Activated B cell treated with CpG ODN at 0.5 μM for 24 hours (primary cell): ENCODE results near the gene ADAMTS8. TPM values are rescaled to one million over a fixed set of nuclear protein-coding genes. Genes with fewer than 3 reads are reported as not detected.

Experiments
- ATAC-seq: fragments of 200-7000 bp; cut with Tn5 transposase; one replicate; pipeline ENCODE4 v1.10.0; 2021; ENCODE audit warnings: low read depth, mild to moderate bottlenecking, moderate library complexity
- CTCF ChIA-PET: fragments of 350-600 bp; sonication (Branson Sonifier 250); formaldehyde crosslinking; loops from one replicate; lab custom pipeline; 2021; ENCODE audit warnings: antibody characterized with exemption; lab: Charles Lee
- POLR2A ChIA-PET: fragments of 350-600 bp; sonication (Branson Sonifier 250); formaldehyde crosslinking; loops from one replicate; lab custom pipeline; 2021; ENCODE audit warnings: antibody characterized with exemption; lab: Charles Lee
- DNase-seq: peaks from one replicate; pipeline ENCODE4 v3.0.0; 2022
- H3K27ac Mint-ChIP-seq: one replicate; pipeline ENCODE4 v1.8.0; 2020; ENCODE audit warnings: mixed read lengths
- H3K27me3 Mint-ChIP-seq: one replicate; pipeline ENCODE4 v1.8.0; 2021; ENCODE audit warnings: mixed read lengths
- H3K36me3 Mint-ChIP-seq: one replicate; pipeline ENCODE4 v1.8.0; 2021; ENCODE audit warnings: low read depth, mixed read lengths
- H3K4me1 Mint-ChIP-seq: one replicate; pipeline ENCODE4 v1.8.0; 2021; ENCODE audit warnings: mixed read lengths
- H3K4me3 Mint-ChIP-seq: one replicate; pipeline ENCODE4 v1.8.0; 2020; ENCODE audit warnings: mild to moderate bottlenecking, mixed read lengths
- H3K9me3 Mint-ChIP-seq: one replicate; pipeline ENCODE4 v1.8.0; 2020; ENCODE audit warnings: mixed read lengths
- CTCF ChIP-seq: fragments of 200-600 bp; IDR thresholded peaks from one replicate; pipeline ENCODE4 v1.8.0; 2022; ENCODE audit warnings: antibody characterized with exemption, mild to moderate bottlenecking
- intact Hi-C: fragments of 100-400 bp; cut with micrococcal nuclease; formaldehyde crosslinking; loops from one replicate; pipeline ENCODE4 v1.15.1; 2024
- total RNA-seq: library from RNA; stranded (reverse); gene quantifications from 2 replicates; pipeline ENCODE4 v1.2.3, GENCODE V29; 2022

ADAMTS8 gene
- total RNA-seq, 1 donor from 2014 or later, result not detected

- POLR2A ChIA-PET, result no interaction called here
- Mint-ChIP-seq H3K9me3 (no peaks in the 10 kb centered on the region), H3K27ac (no peak overlapping the region), H3K4me3 (no peak overlapping the region), H3K36me3 (no peaks in the 10 kb centered on the region), H3K4me1 (no peaks in the 10 kb centered on the region), H3K27me3 (no peaks in the 10 kb centered on the region)
- intact Hi-C loops, result no loop called here
- ATAC-seq (no peak), DNase-seq (no peak)
- no peak for TF ChIP-seq CTCF
- CTCF ChIA-PET, result no interaction called here
Observed at GRCh38 chr11:130476200-130476921, 48.0 kb upstream of the ADAMTS8 start.

- no peaks in the 10 kb centered on the region for H3K4me1 Mint-ChIP-seq
- ChIA-PET CTCF (no interaction called here), POLR2A (no interaction called here)
- no peak overlapping the region for H3K27ac Mint-ChIP-seq
- no peaks in the 10 kb centered on the region for H3K36me3 Mint-ChIP-seq
- ATAC-seq (no peak), DNase-seq (no peak)
- no peaks in the 10 kb centered on the region for H3K9me3 Mint-ChIP-seq
- no peak for TF ChIP-seq CTCF
- intact Hi-C loops, result no loop called here
- no peak overlapping the region for H3K4me3 Mint-ChIP-seq
- H3K27me3 Mint-ChIP-seq, result no peaks in the 10 kb centered on the region
Observed at GRCh38 chr11:130475426-130476053, 47.1 kb upstream of the ADAMTS8 start.

GRCh38 chr11:130474637-130475400 lies 46.4 kb upstream of the ADAMTS8 start:
- no peaks in the 10 kb centered on the region for H3K9me3 Mint-ChIP-seq
- no peaks in the 10 kb centered on the region for H3K27me3 Mint-ChIP-seq
- H3K27ac Mint-ChIP-seq, result no peak overlapping the region
- TF ChIP-seq CTCF, result no peak
- CTCF ChIA-PET, result no interaction called here
- no peaks in the 10 kb centered on the region for H3K4me1 Mint-ChIP-seq
- no peaks in the 10 kb centered on the region for H3K36me3 Mint-ChIP-seq
- ATAC-seq, result no peak
- no peak for DNase-seq
- POLR2A ChIA-PET, result no interaction called here
- intact Hi-C loops, result no loop called here
- H3K4me3 Mint-ChIP-seq, result no peak overlapping the region

GRCh38 chr11:130473795-130474377 lies 45.5 kb upstream of the ADAMTS8 start:
- CTCF ChIA-PET, result no interaction called here
- DNase-seq, result no peak
- H3K36me3 Mint-ChIP-seq, result no peaks in the 10 kb centered on the region

More at GRCh38 chr11:130473795-130474377, 45.5 kb upstream of the ADAMTS8 start:
- no peak overlapping the region for H3K4me3 Mint-ChIP-seq
- H3K27me3 Mint-ChIP-seq, result no peaks in the 10 kb centered on the region
- POLR2A ChIA-PET, result no interaction called here
- no peak for TF ChIP-seq CTCF
- intact Hi-C loops, result no loop called here
- H3K4me1 Mint-ChIP-seq, result no peaks in the 10 kb centered on the region
- no peak overlapping the region for H3K27ac Mint-ChIP-seq
- no peak for ATAC-seq
- no peaks in the 10 kb centered on the region for H3K9me3 Mint-ChIP-seq
